HCT116 (cell line): ENCODE measurements around the gene POFUT1. TPM values are rescaled to one million over a fixed set of nuclear protein-coding genes. Genes with fewer than 3 reads are reported as not detected.

Experiments used
- ATAC-seq: fragments of 200-7000 bp; cut with Tn5 transposase; 2 replicates; pipeline ENCODE4 v1.9.1; 2020; ENCODE audit warnings: mild to moderate bottlenecking, moderate library complexity
- BruUV-seq: library from RNA; stranded (reverse); fragments of 400-500 nt; replicated peaks from 2 replicates; lab custom pipeline; 2021; lab: Mats Ljungman, UMichigan
- CTCF ChIA-PET: fragments of 300-600 bp; sonication (Branson Sonifier 250); formaldehyde crosslinking; loops from one replicate; lab custom pipeline; 2021; ENCODE audit warnings: antibody characterized with exemption; lab: Charles Lee
- POLR2A ChIA-PET: fragments of 300-600, 350-600 bp; sonication (Branson Sonifier 250); formaldehyde crosslinking; loops from one replicate; lab custom pipeline; 2021; ENCODE audit warnings: antibody characterized with exemption; lab: Charles Lee
- RAD21 ChIA-PET, 2 experiments: fragments of 300-600 bp; sonication (Branson Sonifier 250); formaldehyde crosslinking; loops; one replicate each; lab custom pipeline; 2023; ENCODE audit warnings: low total read pairs in 2 of 2; ENCODE audit not compliant: uncharacterized antibody in 2 of 2, unreplicated experiment in 2 of 2, low non-redundant PET in 1 of 2; lab: Charles Lee
- DNase-seq: peaks from one replicate; pipeline ENCODE4 v3.0.0-alpha.2; 2010; ENCODE audit warnings: low read depth, low spot score
- H2AFZ ChIP-seq: fragments of 200-600 bp; shearing (Covaris generic), sonication (generic); 2 replicates; pipeline ENCODE4 v1.6.1; 2017; ENCODE audit warnings: low read depth, mixed run types, mixed read lengths, antibody characterized with exemption, low read length; ENCODE audit not compliant: poor library complexity, severe bottlenecking
- H3K27ac ChIP-seq: 2 replicates; pipeline ENCODE4 v1.5.1; 2012; ENCODE audit warnings: low read depth, low read length
- H3K27me3 ChIP-seq: fragments of 200-600 bp; sonication (generic); 2 replicates; pipeline ENCODE4 v1.6.1; 2016; ENCODE audit warnings: mixed run types, low read length, mixed read lengths; ENCODE audit not compliant: insufficient read depth
- H3K36me3 ChIP-seq, 2 experiments: fragments of 200-500 bp in 1 of 2; fragments of 200-600 bp in 1 of 2; sonication (Bioruptor generic) in 1 of 2; sonication (generic) in 1 of 2; 2 replicates each; pipeline versions ENCODE4 v1.5.1 to v1.6.1; 2014 to 2016; ENCODE audit warnings: low read length in 2 of 2, inconsistent platforms in 1 of 2, mixed read lengths in 1 of 2, mixed run types in 1 of 2; ENCODE audit not compliant: insufficient read depth in 2 of 2, control insufficient read depth in 1 of 2
- H3K4me1 ChIP-seq, 2 experiments: fragments of 200-600 bp in 1 of 2; sonication (generic) in 1 of 2; 2 replicates each; pipeline versions ENCODE4 v1.5.1 to v1.6.1; 2012 to 2017; ENCODE audit warnings: low read length in 2 of 2, inconsistent platforms in 1 of 2, mild to moderate bottlenecking in 1 of 2, mixed read lengths in 1 of 2, mixed run types in 1 of 2, moderate library complexity in 1 of 2; ENCODE audit not compliant: insufficient read depth in 2 of 2, control insufficient read depth in 1 of 2
- H3K4me2 ChIP-seq: fragments of 200-600 bp; sonication (generic); 2 replicates; pipeline ENCODE4 v1.6.1; 2017; ENCODE audit warnings: mixed run types, low read length, mixed read lengths
- H3K4me3 ChIP-seq, 2 experiments: fragments of 200-600 bp in 1 of 2; sonication (generic) in 1 of 2; replicated peaks in 1 of 2; 2 replicates each; pipeline ENCODE4 v1.5.1; 2011 to 2016; ENCODE audit warnings: low read length in 2 of 2, control low read depth in 1 of 2, low read depth in 1 of 2, mild to moderate bottlenecking in 1 of 2, mixed read lengths in 1 of 2, mixed run types in 1 of 2
- H3K79me2 ChIP-seq: fragments of 200-600 bp; sonication (generic); 2 replicates; pipeline ENCODE4 v1.6.1; 2017; ENCODE audit warnings: mild to moderate bottlenecking, mixed run types, low read length, moderate library complexity, mixed read lengths; ENCODE audit not compliant: insufficient read depth
- H3K9ac ChIP-seq: fragments of 200-600 bp; sonication (generic); 2 replicates; pipeline ENCODE4 v1.6.1; 2016; ENCODE audit warnings: low read length, mixed read lengths
- H3K9me2 ChIP-seq: fragments of 200-600 bp; sonication (generic), shearing (Covaris generic); 2 replicates; pipeline ENCODE4 v1.6.1; 2017; ENCODE audit warnings: mixed run types, mild to moderate bottlenecking, moderate library complexity; ENCODE audit not compliant: insufficient read depth
- H3K9me3 ChIP-seq, 2 experiments: fragments of 200-500 bp in 1 of 2; fragments of 200-600 bp in 1 of 2; sonication (Bioruptor generic) in 1 of 2; sonication (generic) in 1 of 2; 2 replicates each; pipeline ENCODE4 v1.6.1; 2014 to 2017; ENCODE audit warnings: low read length in 2 of 2, mixed read lengths in 2 of 2, inconsistent platforms in 1 of 2, low read depth in 1 of 2, mild to moderate bottlenecking in 1 of 2, mixed run types in 1 of 2, moderate library complexity in 1 of 2; ENCODE audit not compliant: control insufficient read depth in 1 of 2, insufficient read depth in 1 of 2
- H4K20me1 ChIP-seq: fragments of 200-600 bp; sonication (generic), shearing (Covaris generic); 2 replicates; pipeline ENCODE4 v1.6.1; 2017; ENCODE audit warnings: mixed run types, mild to moderate bottlenecking, moderate library complexity; ENCODE audit not compliant: insufficient read depth
- POLR2A ChIP-seq: IDR thresholded peaks from 2 replicates; pipeline ENCODE4 v1.7.0; 2011; ENCODE audit warnings: borderline replicate concordance; ENCODE audit not compliant: insufficient read depth, insufficient read length; ENCODE audit errors: extremely low read depth
- ZNF274 ChIP-seq: fragments of 200-500 bp; sonication (Bioruptor generic); IDR thresholded peaks from 2 replicates; pipeline ENCODE4 v1.6.1; 2014; ENCODE audit warnings: mild to moderate bottlenecking, low read depth, low read length, inconsistent platforms
- intact Hi-C: fragments of 100-400 bp; cut with micrococcal nuclease; formaldehyde crosslinking; loops from 2 replicates; pipeline ENCODE4 v1.10.0; 2022
- total RNA-seq: library from RNA; stranded (reverse); gene quantifications from one replicate; pipeline ENCODE4 v1.2.1, GENCODE V29; 2021; ENCODE audit not compliant: unreplicated experiment
- TF ChIP-seq, protein P1 (sequence below): IDR thresholded peaks from 2 replicates; pipeline ENCODE4 v1.6.1; 2012; ENCODE audit warnings: low read depth
- TF ChIP-seq, protein P2 (sequence below): IDR thresholded peaks from 2 replicates; pipeline ENCODE4 v1.6.1; 2012

The POFUT1 gene
- total RNA-seq, 1 experiment from 2014 or later: 34.5 TPM

GRCh38 chr20:32215729-32216128, 8.0 kb downstream of the POFUT1 start:
- no peak overlapping the region for H3K27ac ChIP-seq
- DNase-seq: no peak
- no peak overlapping the region for H2AFZ ChIP-seq
- CTCF ChIA-PET: no interaction called here
- no peaks in the 10 kb centered on the region for H3K4me1 ChIP-seq
- H4K20me1 ChIP-seq: no peaks in the 10 kb centered on the region
- H3K36me3 ChIP-seq: peaks cover 23 to 33% of the 10 kb centered on the region in 2 experiments; a peak in 3 of 4 replicates
- H3K9me2 ChIP-seq: no peaks in the 10 kb centered on the region
- no peak overlapping the region for H3K4me2 ChIP-seq
- RAD21 ChIA-PET: no interaction called here
- no peaks in the 10 kb centered on the region for H3K9me3 ChIP-seq
- TF ChIP-seq, protein P1, sequence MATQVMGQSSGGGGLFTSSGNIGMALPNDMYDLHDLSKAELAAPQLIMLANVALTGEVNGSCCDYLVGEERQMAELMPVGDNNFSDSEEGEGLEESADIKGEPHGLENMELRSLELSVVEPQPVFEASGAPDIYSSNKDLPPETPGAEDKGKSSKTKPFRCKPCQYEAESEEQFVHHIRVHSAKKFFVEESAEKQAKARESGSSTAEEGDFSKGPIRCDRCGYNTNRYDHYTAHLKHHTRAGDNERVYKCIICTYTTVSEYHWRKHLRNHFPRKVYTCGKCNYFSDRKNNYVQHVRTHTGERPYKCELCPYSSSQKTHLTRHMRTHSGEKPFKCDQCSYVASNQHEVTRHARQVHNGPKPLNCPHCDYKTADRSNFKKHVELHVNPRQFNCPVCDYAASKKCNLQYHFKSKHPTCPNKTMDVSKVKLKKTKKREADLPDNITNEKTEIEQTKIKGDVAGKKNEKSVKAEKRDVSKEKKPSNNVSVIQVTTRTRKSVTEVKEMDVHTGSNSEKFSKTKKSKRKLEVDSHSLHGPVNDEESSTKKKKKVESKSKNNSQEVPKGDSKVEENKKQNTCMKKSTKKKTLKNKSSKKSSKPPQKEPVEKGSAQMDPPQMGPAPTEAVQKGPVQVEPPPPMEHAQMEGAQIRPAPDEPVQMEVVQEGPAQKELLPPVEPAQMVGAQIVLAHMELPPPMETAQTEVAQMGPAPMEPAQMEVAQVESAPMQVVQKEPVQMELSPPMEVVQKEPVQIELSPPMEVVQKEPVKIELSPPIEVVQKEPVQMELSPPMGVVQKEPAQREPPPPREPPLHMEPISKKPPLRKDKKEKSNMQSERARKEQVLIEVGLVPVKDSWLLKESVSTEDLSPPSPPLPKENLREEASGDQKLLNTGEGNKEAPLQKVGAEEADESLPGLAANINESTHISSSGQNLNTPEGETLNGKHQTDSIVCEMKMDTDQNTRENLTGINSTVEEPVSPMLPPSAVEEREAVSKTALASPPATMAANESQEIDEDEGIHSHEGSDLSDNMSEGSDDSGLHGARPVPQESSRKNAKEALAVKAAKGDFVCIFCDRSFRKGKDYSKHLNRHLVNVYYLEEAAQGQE: no peak
- no peak for TF ChIP-seq ZNF274
- TF ChIP-seq, protein P2, sequence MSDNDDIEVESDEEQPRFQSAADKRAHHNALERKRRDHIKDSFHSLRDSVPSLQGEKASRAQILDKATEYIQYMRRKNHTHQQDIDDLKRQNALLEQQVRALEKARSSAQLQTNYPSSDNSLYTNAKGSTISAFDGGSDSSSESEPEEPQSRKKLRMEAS: no peak
- no peak for TF ChIP-seq POLR2A
- intact Hi-C loops: loop anchor here (10.0 kb wide), 1 partner anchor 61 kb away; no protein-coding TSS in a partner anchor
- H3K4me3 ChIP-seq: no peak overlapping the region
- no peak overlapping the region for H3K9ac ChIP-seq
- H3K27me3 ChIP-seq: no peaks in the 10 kb centered on the region
- ATAC-seq: no peak
- H3K79me2 ChIP-seq: peaks cover 9% of the 10 kb centered on the region; the same call in 1 of the 2 replicates
- no TSS peak for BruUV-seq
- POLR2A ChIA-PET: no interaction called here
